HL-60 (cell line): ENCODE data around the gene IFITM1.

Experiments
- GABPA ChIP-seq: IDR thresholded peaks from 2 replicates; pipeline ENCODE4 v1.6.1; 2012; ENCODE audit warnings: low read depth
- POLR2AphosphoS5 ChIP-seq: IDR thresholded peaks from 2 replicates; pipeline ENCODE4 v1.6.1; 2012; ENCODE audit warnings: low read depth
- TF ChIP-seq, protein P1 (sequence below): IDR thresholded peaks from one replicate; pipeline ENCODE4 v1.5.1; 2011; ENCODE audit warnings: low read length, control low read depth, inconsistent platforms; ENCODE audit not compliant: insufficient read depth

DNA sequence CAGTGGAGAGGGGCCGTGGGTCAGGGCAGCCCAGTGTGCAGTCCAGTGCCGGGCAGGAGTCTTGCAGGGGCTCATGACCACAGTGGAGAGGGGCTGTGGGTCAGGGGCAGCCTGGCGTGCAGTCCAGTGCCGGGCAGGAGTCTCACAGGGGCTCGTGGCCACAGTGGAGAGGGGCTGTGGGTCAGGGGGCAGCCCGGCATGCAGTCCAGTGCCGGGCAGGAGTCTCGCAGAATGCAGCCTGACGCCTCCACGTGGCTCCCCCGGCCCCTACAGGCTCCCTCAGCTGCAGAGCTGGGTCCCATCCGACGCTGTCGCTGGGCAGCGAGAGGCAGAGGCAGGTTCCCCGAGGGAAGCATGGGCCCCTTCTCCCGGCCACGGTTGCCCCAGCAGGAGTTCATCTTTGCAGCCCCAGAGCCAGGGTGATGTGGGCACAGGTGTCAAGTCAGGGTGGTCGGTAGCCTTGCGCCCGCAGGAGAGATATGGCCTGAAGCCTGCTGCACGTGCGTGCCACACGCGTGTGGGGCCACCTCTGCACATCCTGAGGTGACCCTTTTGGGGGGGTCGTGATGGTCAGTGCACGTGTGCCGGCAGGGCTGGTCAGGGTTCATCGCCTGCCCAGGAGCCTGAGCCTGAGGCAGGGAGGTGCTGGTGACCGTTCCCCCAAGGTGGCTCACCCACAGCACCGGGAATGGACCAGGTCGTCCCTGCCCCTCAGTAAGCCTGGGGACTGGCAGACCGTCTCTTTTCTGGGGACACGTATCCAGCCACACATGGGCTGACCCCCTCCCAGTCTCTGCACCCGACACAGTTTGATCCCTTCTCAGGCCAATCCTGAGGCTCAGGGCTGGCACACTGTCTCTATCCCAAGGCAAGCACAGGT lies 17.4 kb upstream of the IFITM1 start:
- TF ChIP-seq, protein P1, sequence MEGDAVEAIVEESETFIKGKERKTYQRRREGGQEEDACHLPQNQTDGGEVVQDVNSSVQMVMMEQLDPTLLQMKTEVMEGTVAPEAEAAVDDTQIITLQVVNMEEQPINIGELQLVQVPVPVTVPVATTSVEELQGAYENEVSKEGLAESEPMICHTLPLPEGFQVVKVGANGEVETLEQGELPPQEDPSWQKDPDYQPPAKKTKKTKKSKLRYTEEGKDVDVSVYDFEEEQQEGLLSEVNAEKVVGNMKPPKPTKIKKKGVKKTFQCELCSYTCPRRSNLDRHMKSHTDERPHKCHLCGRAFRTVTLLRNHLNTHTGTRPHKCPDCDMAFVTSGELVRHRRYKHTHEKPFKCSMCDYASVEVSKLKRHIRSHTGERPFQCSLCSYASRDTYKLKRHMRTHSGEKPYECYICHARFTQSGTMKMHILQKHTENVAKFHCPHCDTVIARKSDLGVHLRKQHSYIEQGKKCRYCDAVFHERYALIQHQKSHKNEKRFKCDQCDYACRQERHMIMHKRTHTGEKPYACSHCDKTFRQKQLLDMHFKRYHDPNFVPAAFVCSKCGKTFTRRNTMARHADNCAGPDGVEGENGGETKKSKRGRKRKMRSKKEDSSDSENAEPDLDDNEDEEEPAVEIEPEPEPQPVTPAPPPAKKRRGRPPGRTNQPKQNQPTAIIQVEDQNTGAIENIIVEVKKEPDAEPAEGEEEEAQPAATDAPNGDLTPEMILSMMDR: no peak
- TF ChIP-seq POLR2AphosphoS5: no peak
- no peak for TF ChIP-seq GABPA
